Astrocyte of the spinal cord (primary cell): ENCODE measurements around the gene MORN1.

Source experiments
- DNase-seq: peaks from one replicate; pipeline ENCODE4 v3.0.0; 2011; ENCODE audit warnings: low read depth, low spot score
- H3K4me3 ChIP-seq: 2 replicates; pipeline ENCODE4 v1.5.1; 2011; ENCODE audit warnings: low read depth, mild to moderate bottlenecking, low read length, moderate library complexity
- CTCF ChIP-seq: IDR thresholded peaks from 2 replicates; pipeline ENCODE4 v1.5.1; 2012; ENCODE audit warnings: low read depth, mild to moderate bottlenecking, low read length, inconsistent platforms
- in situ Hi-C: cut with HindIII; loops from 2 replicates; pipeline ENCODE4 v1.10.0; 2017; ENCODE audit warnings: low sequenced_read_pairs

Gene MORN1

GRCh38 chr1:2351723-2352122, 39.6 kb downstream of the MORN1 start:
- in situ Hi-C loops, result no loop called here
- H3K4me3 ChIP-seq, result no peak overlapping the region
- TF ChIP-seq CTCF, result no peak
- no peak for DNase-seq

GRCh38 chr1:2350911-2351655, 40.3 kb downstream of the MORN1 start:
- DNase-seq, result no peak
- H3K4me3 ChIP-seq, result no peak overlapping the region
- no peak for TF ChIP-seq CTCF
- in situ Hi-C loops, result no loop called here

- in situ Hi-C loops, result no loop called here
- H3K4me3 ChIP-seq, result no peak overlapping the region
- no peak for DNase-seq
- no peak for TF ChIP-seq CTCF
Observed at GRCh38 chr1:2350501-2350900, 40.9 kb downstream of the MORN1 start.

- no peak overlapping the region for H3K4me3 ChIP-seq
- in situ Hi-C loops, result no loop called here
- DNase-seq, result no peak
- no peak for TF ChIP-seq CTCF
Observed at GRCh38 chr1:2349806-2350205, 41.5 kb downstream of the MORN1 start.

GRCh38 chr1:2348346-2349325, 42.7 kb downstream of the MORN1 start:
- in situ Hi-C loops, result no loop called here
- DNase-seq, result no peak
- TF ChIP-seq CTCF, result no peak
- no peak overlapping the region for H3K4me3 ChIP-seq

GRCh38 chr1:2347896-2348295, 43.5 kb downstream of the MORN1 start:
- H3K4me3 ChIP-seq, result no peak overlapping the region
- in situ Hi-C loops, result no loop called here
- DNase-seq, result no peak
- no peak for TF ChIP-seq CTCF
